T-helper 17 cell (primary cell): ENCODE data around the gene UBASH3B. TPM values are rescaled to one million over a fixed set of nuclear protein-coding genes. Genes with fewer than 3 reads are reported as not detected.
"Not testable (repeated sequence)": the region's sequence is repeated elsewhere in the genome, so short reads cannot be mapped to it uniquely, and the experiment has no call there.

Experiments used
- ATAC-seq: fragments of 150-1000 bp; cut with Tn5 transposase; 2 replicates; pipeline ENCODE4 v1.10.0; 2021; ENCODE audit warnings: mild to moderate bottlenecking, moderate library complexity
- DNase-seq, 3 donors: peaks; one replicate each; pipeline versions ENCODE4 v3.0.0 to v3.0.0-alpha.2; 2020 to 2021
- H3K9me3 ChIP-seq: one replicate; pipeline ENCODE4 v1.7.0; 2013; ENCODE audit warnings: low read length, mild to moderate bottlenecking; ENCODE audit not compliant: control insufficient read depth, poor library complexity, severe bottlenecking
- H3K27ac Mint-ChIP-seq: one replicate; pipeline ENCODE4 v1.8.0; 2022; ENCODE audit warnings: mild to moderate bottlenecking, moderate library complexity, mixed read lengths
- H3K27me3 Mint-ChIP-seq: one replicate; pipeline ENCODE4 v1.8.0; 2022; ENCODE audit warnings: mixed read lengths
- H3K36me3 Mint-ChIP-seq: one replicate; pipeline ENCODE4 v1.8.0; 2022; ENCODE audit warnings: low read depth, mixed read lengths
- H3K4me1 Mint-ChIP-seq: one replicate; pipeline ENCODE4 v1.8.0; 2022; ENCODE audit warnings: mild to moderate bottlenecking, mixed read lengths
- H3K4me3 Mint-ChIP-seq: one replicate; pipeline ENCODE4 v1.8.0; 2022; ENCODE audit warnings: mild to moderate bottlenecking, moderate library complexity, mixed read lengths
- total RNA-seq, 4 donors: library from RNA in 2 of 4; stranded (reverse) in 2 of 4; gene quantifications; one replicate each; pipeline ENCODE4 v1.2.3 and lab custom pipeline; 2022 to 2026

Gene UBASH3B
- total RNA-seq, 2 donors from 2014 or later, result 22.6 to 23.6 TPM

GRCh38 chr11:122823564-122823963 is 168.0 kb downstream of the UBASH3B start:
- Mint-ChIP-seq H3K4me3 (no peak overlapping the region), H3K27ac (no peak overlapping the region), H3K4me1 (no peaks in the 10 kb centered on the region), H3K36me3 (no peaks in the 10 kb centered on the region), H3K27me3 (peaks cover 7% of the 10 kb centered on the region)
- no peaks in the 10 kb centered on the region for H3K9me3 ChIP-seq
- DNase-seq (no peak), ATAC-seq (no peak)

- H3K36me3 Mint-ChIP-seq, DNase-seq, H3K4me3 Mint-ChIP-seq, H3K9me3 ChIP-seq, H3K4me1 Mint-ChIP-seq, ATAC-seq: not testable (repeated sequence)
- peaks cover 15% of the 10 kb centered on the region for H3K27me3 Mint-ChIP-seq
- peak overlapping the region; percentile 0 for H3K27ac Mint-ChIP-seq
Measured at GRCh38 chr11:122829371-122829770, 173.8 kb downstream of the UBASH3B start.

GRCh38 chr11:122832297-122832696 is 176.8 kb downstream of the UBASH3B start:
- not testable (repeated sequence) for ATAC-seq, H3K4me3 Mint-ChIP-seq, DNase-seq, H3K9me3 ChIP-seq, H3K4me1 Mint-ChIP-seq, H3K36me3 Mint-ChIP-seq, H3K27ac Mint-ChIP-seq
- H3K27me3 Mint-ChIP-seq, result peaks cover 19% of the 10 kb centered on the region

- ATAC-seq, result no peak
- Mint-ChIP-seq H3K36me3 (no peaks in the 10 kb centered on the region), H3K4me3 (no peak overlapping the region), H3K27me3 (peaks cover 19% of the 10 kb centered on the region), H3K27ac (no peak overlapping the region), H3K4me1 (peaks cover 7% of the 10 kb centered on the region)
- H3K9me3 ChIP-seq, result no peaks in the 10 kb centered on the region
- no peak for DNase-seq
Measured at GRCh38 chr11:122832721-122833470, 177.4 kb downstream of the UBASH3B start.

- ATAC-seq, result no peak
- no peaks in the 10 kb centered on the region for H3K9me3 ChIP-seq
- H3K4me3 Mint-ChIP-seq, result no peak overlapping the region
- no peaks in the 10 kb centered on the region for H3K36me3 Mint-ChIP-seq
- no peak overlapping the region for H3K27ac Mint-ChIP-seq
- H3K4me1 Mint-ChIP-seq, result peaks cover 7% of the 10 kb centered on the region
- no peak for DNase-seq
- peaks cover 26% of the 10 kb centered on the region for H3K27me3 Mint-ChIP-seq
Measured at GRCh38 chr11:122833846-122834464, 178.4 kb downstream of the UBASH3B start.

- H3K36me3 Mint-ChIP-seq, result no peaks in the 10 kb centered on the region
- ATAC-seq (no peak), DNase-seq (no peak)
- H3K4me1 Mint-ChIP-seq, result peaks cover 7% of the 10 kb centered on the region
- H3K27ac Mint-ChIP-seq, result no peak overlapping the region
- peaks cover 26% of the 10 kb centered on the region for H3K27me3 Mint-ChIP-seq
- H3K4me3 Mint-ChIP-seq, result no peak overlapping the region
- no peaks in the 10 kb centered on the region for H3K9me3 ChIP-seq
Measured at GRCh38 chr11:122836916-122837315, 181.4 kb downstream of the UBASH3B start.

GRCh38 chr11:122837528-122838346 is 182.2 kb downstream of the UBASH3B start:
- ATAC-seq (no peak), DNase-seq (no peak)
- peaks cover 22% of the 10 kb centered on the region for H3K27me3 Mint-ChIP-seq
- H3K27ac Mint-ChIP-seq, result no peak overlapping the region
- no peaks in the 10 kb centered on the region for H3K9me3 ChIP-seq
- no peak overlapping the region for H3K4me3 Mint-ChIP-seq
- no peaks in the 10 kb centered on the region for H3K36me3 Mint-ChIP-seq
- peaks cover 4% of the 10 kb centered on the region for H3K4me1 Mint-ChIP-seq

GRCh38 chr11:122843281-122844141 is 188.0 kb downstream of the UBASH3B start:
- Mint-ChIP-seq H3K4me3 (no peak overlapping the region), H3K4me1 (peaks cover 10% of the 10 kb centered on the region), H3K36me3 (no peaks in the 10 kb centered on the region), H3K27ac (no peak overlapping the region), H3K27me3 (peaks cover 6% of the 10 kb centered on the region)
- H3K9me3 ChIP-seq, result no peaks in the 10 kb centered on the region
- DNase-seq (no peak), ATAC-seq (peak; percentile 85)

- H3K27ac Mint-ChIP-seq, result no peak overlapping the region
- no peak for DNase-seq
- no peak for ATAC-seq
- H3K9me3 ChIP-seq, result no peaks in the 10 kb centered on the region
- H3K36me3 Mint-ChIP-seq, result no peaks in the 10 kb centered on the region
- H3K27me3 Mint-ChIP-seq, result peaks cover 24% of the 10 kb centered on the region
- H3K4me3 Mint-ChIP-seq, result no peak overlapping the region
- peaks cover 27% of the 10 kb centered on the region for H3K4me1 Mint-ChIP-seq
Measured at GRCh38 chr11:122847466-122847865, 191.9 kb downstream of the UBASH3B start.

- Mint-ChIP-seq H3K4me1 (peaks cover 28% of the 10 kb centered on the region), H3K27ac (no peak overlapping the region)
Measured at GRCh38 chr11:122848186-122848585, 192.7 kb downstream of the UBASH3B start.

GRCh38 chr11:122850076-122850631 is 194.6 kb downstream of the UBASH3B start:
- peaks cover 27% of the 10 kb centered on the region for H3K27me3 Mint-ChIP-seq
- H3K4me3 Mint-ChIP-seq, result no peak overlapping the region
- no peak overlapping the region for H3K27ac Mint-ChIP-seq
- H3K36me3 Mint-ChIP-seq, result peaks cover 2% of the 10 kb centered on the region
- no peak for DNase-seq
- peaks cover 21% of the 10 kb centered on the region for H3K4me1 Mint-ChIP-seq
- no peak for ATAC-seq
- H3K9me3 ChIP-seq, result no peaks in the 10 kb centered on the region

More at GRCh38 chr11:122848186-122848585, 192.7 kb downstream of the UBASH3B start:
- Mint-ChIP-seq H3K4me3 (no peak overlapping the region), H3K36me3 (peaks cover 2% of the 10 kb centered on the region), H3K27me3 (peaks cover 27% of the 10 kb centered on the region)
- ATAC-seq, result no peak
- no peaks in the 10 kb centered on the region for H3K9me3 ChIP-seq
- DNase-seq, result no peak

GRCh38 chr11:122851366-122851966 is 195.9 kb downstream of the UBASH3B start:
- Mint-ChIP-seq H3K4me1 (peaks cover 21% of the 10 kb centered on the region), H3K36me3 (peaks cover 2% of the 10 kb centered on the region), H3K27me3 (peaks cover 27% of the 10 kb centered on the region), H3K4me3 (peak overlapping the region; percentile 85), H3K27ac (peak overlapping the region; percentile 57)
- no peak for DNase-seq
- ATAC-seq, result peak; percentile 84
- no peaks in the 10 kb centered on the region for H3K9me3 ChIP-seq
